IPS DF 6.9 (cell line): Measurements from ENCODE around the gene WDFY2.

Source experiments
- DNase-seq: peaks from one replicate; pipeline ENCODE4 v3.0.0-alpha.2; 2013; ENCODE audit warnings: low read depth, low spot score
- H3K27ac ChIP-seq: one replicate; pipeline ENCODE4 v1.5.1; 2013; ENCODE audit warnings: low read length, control low read depth
- H3K27me3 ChIP-seq: 2 replicates; pipeline ENCODE4 v1.6.1; 2013; ENCODE audit warnings: mild to moderate bottlenecking, low read length; ENCODE audit not compliant: control insufficient read depth, insufficient read depth
- H3K36me3 ChIP-seq: 2 replicates; pipeline ENCODE4 v1.6.1; 2013; ENCODE audit warnings: low read length; ENCODE audit not compliant: control insufficient read depth, insufficient read depth
- H3K4me1 ChIP-seq: 2 replicates; pipeline ENCODE4 v1.6.1; 2013; ENCODE audit warnings: low read length; ENCODE audit not compliant: control insufficient read depth, insufficient read depth
- H3K4me3 ChIP-seq: 2 replicates; pipeline ENCODE4 v1.5.1; 2013; ENCODE audit warnings: mild to moderate bottlenecking, low read length
- H3K9me3 ChIP-seq: 2 replicates; pipeline ENCODE4 v1.6.1; 2013; ENCODE audit warnings: low read length, inconsistent platforms; ENCODE audit not compliant: control insufficient read depth, insufficient read depth
- WGBS: extraction: QIAGEN DNeasy Blood & Tissue Kit; methylation state at CpG from one replicate; pipeline ENCODE4 v1.1.7; 2013; ENCODE audit warnings: mixed read lengths, missing lambda C conversion rate; ENCODE audit not compliant: insufficient read length, insufficient coverage; 5-methylcytosine and 5-hydroxymethylcytosine counted together

The WDFY2 gene

DNA sequence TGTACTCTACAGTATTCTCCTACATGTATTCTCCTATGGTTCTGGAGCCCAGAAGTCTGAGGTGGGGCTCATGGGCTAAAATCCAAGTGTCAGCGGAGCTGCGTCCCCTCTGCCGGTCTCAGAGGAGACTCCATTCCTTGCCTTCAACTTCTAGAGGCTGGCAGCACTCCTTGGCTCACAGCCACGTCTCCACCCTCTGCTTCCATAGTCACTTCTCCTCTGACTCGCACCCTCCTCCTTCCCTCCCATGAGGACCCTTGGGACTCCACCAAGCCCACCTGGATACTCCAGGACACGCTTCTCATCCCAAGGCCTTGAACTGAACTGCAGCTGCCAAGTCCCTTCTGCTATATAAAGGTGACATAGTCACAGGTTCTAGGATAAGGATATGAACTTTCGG lies 191.9 kb downstream of the WDFY2 start:
- Histone ChIP-seq H3K4me1 (peaks cover 3% of the 10 kb centered on the region; the same call in 1 of the 2 replicates), H3K36me3 (no peaks in the 10 kb centered on the region), H3K27me3 (no peaks in the 10 kb centered on the region), H3K27ac (no peak overlapping the region), H3K4me3 (no peak overlapping the region), H3K9me3 (no peaks in the 10 kb centered on the region)
- WGBS: no CpG with 5 or more reads among the region's 7 CpGs
- DNase-seq: no peak

GRCh38 chr13:51777921-51778320 lies 193.7 kb downstream of the WDFY2 start:
- no CpG with 5 or more reads among the region's 9 CpGs for WGBS
- no peaks in the 10 kb centered on the region for H3K27me3 ChIP-seq
- no peak for DNase-seq
- H3K27ac ChIP-seq: no peak overlapping the region
- no peak overlapping the region for H3K4me3 ChIP-seq
- H3K9me3 ChIP-seq: no peaks in the 10 kb centered on the region
- H3K4me1 ChIP-seq: no peaks in the 10 kb centered on the region
- H3K36me3 ChIP-seq: no peaks in the 10 kb centered on the region

DNA sequence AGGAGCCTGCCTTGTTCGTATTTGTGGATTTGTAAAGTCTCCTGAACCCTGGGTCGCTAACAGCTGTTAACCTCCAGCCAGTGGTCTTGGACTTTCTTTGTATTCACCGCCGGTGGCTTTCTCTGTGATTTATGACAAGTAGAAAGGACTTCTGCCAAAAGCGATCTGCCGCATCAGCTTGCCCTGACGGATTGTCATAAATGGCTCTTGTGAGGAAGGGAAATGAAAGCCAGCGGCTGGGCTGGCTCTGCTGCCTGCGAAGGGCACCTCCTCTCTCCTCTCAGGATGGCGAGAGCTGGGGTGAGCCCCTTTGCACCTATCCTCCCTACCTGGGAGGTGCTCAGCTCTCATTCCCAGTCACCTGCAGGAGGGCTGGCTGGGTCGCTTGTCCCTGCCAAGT lies 194.1 kb downstream of the WDFY2 start:
- no peaks in the 10 kb centered on the region for H3K4me1 ChIP-seq
- no CpG with 5 or more reads among the region's 11 CpGs for WGBS
- H3K27me3 ChIP-seq: no peaks in the 10 kb centered on the region
- DNase-seq: no peak
- H3K27ac ChIP-seq: no peak overlapping the region
- H3K4me3 ChIP-seq: no peak overlapping the region
- no peaks in the 10 kb centered on the region for H3K9me3 ChIP-seq
- no peaks in the 10 kb centered on the region for H3K36me3 ChIP-seq

GRCh38 chr13:51780099-51780498 lies 195.8 kb downstream of the WDFY2 start:
- H3K9me3 ChIP-seq: no peaks in the 10 kb centered on the region

GRCh38 chr13:51781246-51782022 lies 197.2 kb downstream of the WDFY2 start:
- Histone ChIP-seq H3K27ac (no peak overlapping the region), H3K4me1 (no peaks in the 10 kb centered on the region), H3K4me3 (no peak overlapping the region), H3K36me3 (no peaks in the 10 kb centered on the region), H3K27me3 (no peaks in the 10 kb centered on the region), H3K9me3 (no peaks in the 10 kb centered on the region)
- no CpG with 5 or more reads among the region's 15 CpGs for WGBS
- no peak for DNase-seq

More at GRCh38 chr13:51780099-51780498, 195.8 kb downstream of the WDFY2 start:
- no CpG with 5 or more reads among the region's 3 CpGs for WGBS
- DNase-seq: no peak
- no peaks in the 10 kb centered on the region for H3K36me3 ChIP-seq
- no peak overlapping the region for H3K27ac ChIP-seq
- no peak overlapping the region for H3K4me3 ChIP-seq
- no peaks in the 10 kb centered on the region for H3K27me3 ChIP-seq
- H3K4me1 ChIP-seq: no peaks in the 10 kb centered on the region

GRCh38 chr13:51782026-51782710 lies 197.9 kb downstream of the WDFY2 start:
- H3K36me3 ChIP-seq: no peaks in the 10 kb centered on the region
- no peaks in the 10 kb centered on the region for H3K27me3 ChIP-seq
- H3K4me1 ChIP-seq: no peaks in the 10 kb centered on the region
- H3K4me3 ChIP-seq: no peak overlapping the region
- no peak overlapping the region for H3K27ac ChIP-seq
- no peaks in the 10 kb centered on the region for H3K9me3 ChIP-seq
- no peak for DNase-seq
- no CpG with 5 or more reads among the region's 15 CpGs for WGBS

DNA sequence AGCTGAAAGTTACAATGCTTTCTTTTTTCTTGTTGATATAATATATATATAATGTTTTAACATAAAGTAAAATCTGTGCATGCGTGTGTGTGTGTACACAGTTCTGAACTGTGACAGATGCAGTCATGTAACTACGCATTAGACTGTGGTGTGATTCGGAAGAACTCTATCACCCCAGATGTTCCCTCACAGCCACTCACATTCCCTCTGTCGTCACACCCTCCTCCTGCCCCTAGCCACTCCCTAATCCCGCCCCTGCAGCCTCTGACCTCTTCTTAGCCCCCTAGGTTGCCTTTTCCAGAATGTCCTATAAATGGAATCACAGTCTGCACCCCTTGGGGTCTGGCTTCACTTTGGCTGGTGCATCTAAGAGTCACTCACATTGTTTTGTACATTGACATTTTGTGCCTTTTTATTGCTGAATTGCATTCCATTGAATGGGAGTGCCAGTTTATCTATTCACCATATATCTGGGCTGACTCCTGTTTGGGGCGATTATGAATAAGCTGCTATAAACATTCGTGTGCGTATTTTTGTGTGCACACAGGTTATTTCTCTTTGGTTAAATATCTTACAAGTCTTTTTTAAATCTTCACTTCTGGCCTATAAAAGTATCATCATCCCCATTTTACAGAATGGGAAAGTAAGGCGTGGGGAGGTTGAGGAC lies 199.3 kb downstream of the WDFY2 start:
- Histone ChIP-seq H3K4me1 (no peaks in the 10 kb centered on the region), H3K27me3 (no peaks in the 10 kb centered on the region), H3K4me3 (no peak overlapping the region), H3K36me3 (no peaks in the 10 kb centered on the region), H3K27ac (no peak overlapping the region), H3K9me3 (no peaks in the 10 kb centered on the region)
- no peak for DNase-seq
- WGBS: no CpG with 5 or more reads among the region's 9 CpGs

- DNase-seq: no peak
- Histone ChIP-seq H3K27me3 (no peaks in the 10 kb centered on the region), H3K4me1 (no peaks in the 10 kb centered on the region), H3K36me3 (no peaks in the 10 kb centered on the region), H3K9me3 (no peaks in the 10 kb centered on the region), H3K4me3 (no peak overlapping the region), H3K27ac (no peak overlapping the region)
- no CpG with 5 or more reads among the region's 1 CpG for WGBS
Measured at GRCh38 chr13:51784097-51784496, 199.8 kb downstream of the WDFY2 start.

DNA sequence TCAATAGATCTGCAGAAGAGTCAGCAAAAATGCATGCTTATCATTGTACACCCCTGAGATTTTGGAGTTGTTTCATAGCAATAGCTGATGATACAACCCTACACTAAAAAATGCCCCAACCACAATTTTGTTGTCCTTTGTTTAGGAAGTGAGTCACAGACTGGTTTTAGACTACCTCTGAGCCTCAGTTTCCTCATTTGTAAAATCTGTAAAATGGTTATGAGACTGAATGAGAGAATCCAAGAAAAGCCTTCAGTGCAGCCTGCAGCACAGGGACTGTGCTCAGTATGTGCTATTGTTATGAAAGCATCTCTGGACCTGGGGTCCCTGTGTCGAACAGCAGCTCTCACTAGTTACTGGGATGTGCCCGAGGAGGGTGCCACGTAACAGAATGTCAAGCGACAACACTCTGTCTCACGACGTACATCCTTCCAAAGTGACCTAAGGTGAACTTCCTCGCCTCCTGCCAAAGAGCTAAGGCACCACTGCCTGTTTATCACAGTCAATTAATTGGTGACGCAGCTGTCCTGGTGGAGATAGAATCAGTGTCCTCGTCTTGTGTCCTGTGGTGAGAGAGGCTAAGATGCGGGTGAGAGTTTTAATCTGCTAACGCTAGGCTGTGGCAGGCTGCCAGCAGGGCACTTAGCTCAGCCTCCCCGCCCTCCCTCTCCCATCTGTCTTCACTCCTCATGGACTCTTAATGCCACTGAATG lies 201.6 kb downstream of the WDFY2 start:
- WGBS: no CpG with 5 or more reads among the region's 12 CpGs
- no peaks in the 10 kb centered on the region for H3K36me3 ChIP-seq
- no peak overlapping the region for H3K4me3 ChIP-seq
- H3K27ac ChIP-seq: no peak overlapping the region
- no peaks in the 10 kb centered on the region for H3K9me3 ChIP-seq
- DNase-seq: no peak
- no peaks in the 10 kb centered on the region for H3K27me3 ChIP-seq
- H3K4me1 ChIP-seq: no peaks in the 10 kb centered on the region
